SU-DHL-6 (cell line): Measurements from ENCODE around the gene COL18A1.

Experiments used
- EZH2phosphoT487 ChIP-seq: fragments of 200-600 bp; sonication (generic), shearing (Covaris generic); conservative IDR thresholded peaks from 2 replicates; pipeline ENCODE4 v1.6.1; 2018; ENCODE audit warnings: mild to moderate bottlenecking, antibody characterized with exemption, low read length, moderate library complexity, mixed read lengths
- TF ChIP-seq, protein P1 (sequence below): fragments of 200-600 bp; sonication (generic); IDR thresholded peaks from one replicate; pipeline ENCODE4 v1.5.1; 2017; ENCODE audit warnings: antibody characterized with exemption, mild to moderate bottlenecking, low read length, moderate library complexity; ENCODE audit not compliant: insufficient read depth, poor library complexity, severe bottlenecking

DNA sequence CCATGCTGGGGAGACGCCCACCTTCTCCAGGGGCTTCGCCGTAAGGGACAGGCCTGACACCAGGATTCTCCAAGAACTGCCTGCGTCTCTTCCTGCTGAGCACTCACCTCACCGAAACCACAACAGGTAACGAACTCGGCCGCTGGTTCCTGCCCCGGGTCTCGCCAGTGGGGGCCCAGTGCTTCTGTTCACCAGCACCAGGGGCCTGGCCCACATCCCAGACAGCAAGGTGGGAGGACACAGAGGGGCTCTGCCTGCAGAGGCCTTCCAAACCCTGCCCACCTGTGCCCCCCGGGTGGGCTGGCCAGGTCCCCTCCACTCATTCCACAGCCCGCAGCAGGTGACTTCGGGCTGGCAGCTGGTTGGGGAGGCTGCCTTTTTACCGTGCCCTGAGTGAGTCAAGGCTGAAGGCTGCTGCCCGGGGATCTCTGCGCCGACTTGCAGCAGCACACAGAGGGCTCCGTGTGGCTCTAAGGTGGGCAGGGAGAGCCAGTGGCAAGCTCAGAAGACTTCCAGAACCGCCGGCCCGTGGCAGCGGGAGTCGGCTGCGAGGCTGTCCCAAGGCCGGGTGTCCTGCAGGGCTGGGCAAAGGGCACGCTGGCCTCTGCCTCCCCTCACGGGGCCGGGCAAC is 14.7 kb upstream of the COL18A1 start:
- TF ChIP-seq, protein P1, sequence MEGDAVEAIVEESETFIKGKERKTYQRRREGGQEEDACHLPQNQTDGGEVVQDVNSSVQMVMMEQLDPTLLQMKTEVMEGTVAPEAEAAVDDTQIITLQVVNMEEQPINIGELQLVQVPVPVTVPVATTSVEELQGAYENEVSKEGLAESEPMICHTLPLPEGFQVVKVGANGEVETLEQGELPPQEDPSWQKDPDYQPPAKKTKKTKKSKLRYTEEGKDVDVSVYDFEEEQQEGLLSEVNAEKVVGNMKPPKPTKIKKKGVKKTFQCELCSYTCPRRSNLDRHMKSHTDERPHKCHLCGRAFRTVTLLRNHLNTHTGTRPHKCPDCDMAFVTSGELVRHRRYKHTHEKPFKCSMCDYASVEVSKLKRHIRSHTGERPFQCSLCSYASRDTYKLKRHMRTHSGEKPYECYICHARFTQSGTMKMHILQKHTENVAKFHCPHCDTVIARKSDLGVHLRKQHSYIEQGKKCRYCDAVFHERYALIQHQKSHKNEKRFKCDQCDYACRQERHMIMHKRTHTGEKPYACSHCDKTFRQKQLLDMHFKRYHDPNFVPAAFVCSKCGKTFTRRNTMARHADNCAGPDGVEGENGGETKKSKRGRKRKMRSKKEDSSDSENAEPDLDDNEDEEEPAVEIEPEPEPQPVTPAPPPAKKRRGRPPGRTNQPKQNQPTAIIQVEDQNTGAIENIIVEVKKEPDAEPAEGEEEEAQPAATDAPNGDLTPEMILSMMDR, result no peak
- TF ChIP-seq EZH2phosphoT487, result no peak
